SIG-M5 treated with dmso at 0.1 percent for 504 hours (cell line): Measurements from ENCODE around the gene VIPR1.

Experiments
- DNase-seq: peaks from one replicate; lab custom pipeline; 2025; ENCODE audit not compliant: unreplicated experiment; lab: John Stamatoyannopoulos, UW

VIPR1 gene

GRCh38 chr3:42502429-42503250 lies at the start of gene VIPR1:
VIPR1 (plus strand) TSS chr3:42502643; CDS start chr3:42502736, 93 bp downstream.
- peak; percentile 68 for DNase-seq

GRCh38 chr3:42456211-42456610 lies 46.2 kb upstream of the VIPR1 start:
- DNase-seq: no peak

GRCh38 chr3:42459151-42459550 lies 43.3 kb upstream of the VIPR1 start:
- no peak for DNase-seq

- no peak for DNase-seq
Measured at GRCh38 chr3:42461762-42462161, 40.7 kb upstream of the VIPR1 start.

GRCh38 chr3:42463093-42463492 lies 39.4 kb upstream of the VIPR1 start:
- DNase-seq: no peak

GRCh38 chr3:42468111-42468510 lies 34.3 kb upstream of the VIPR1 start:
- DNase-seq: no peak

GRCh38 chr3:42472555-42472954 lies 29.9 kb upstream of the VIPR1 start:
- DNase-seq: no peak

GRCh38 chr3:42473083-42473932 lies 29.1 kb upstream of the VIPR1 start:
- DNase-seq: no peak

GRCh38 chr3:42476225-42477125 lies 26.0 kb upstream of the VIPR1 start:
- DNase-seq: peak; percentile 30

- no peak for DNase-seq
Measured at GRCh38 chr3:42477696-42478095, 24.7 kb upstream of the VIPR1 start.

GRCh38 chr3:42478830-42479229 lies 23.6 kb upstream of the VIPR1 start:
- DNase-seq: no peak

- peak; percentile 34 for DNase-seq
Measured at GRCh38 chr3:42486814-42487565, 15.5 kb upstream of the VIPR1 start.

GRCh38 chr3:42488687-42489086 lies 13.8 kb upstream of the VIPR1 start:
- DNase-seq: no peak

GRCh38 chr3:42489116-42489936 lies 13.1 kb upstream of the VIPR1 start:
- DNase-seq: no peak

- no peak for DNase-seq
Measured at GRCh38 chr3:42489937-42490227, 12.6 kb upstream of the VIPR1 start.

- peak; percentile 86 for DNase-seq
Measured at GRCh38 chr3:42490243-42490642, 12.2 kb upstream of the VIPR1 start.

- DNase-seq: peak; percentile 29
Measured at GRCh38 chr3:42491881-42492507, 10.4 kb upstream of the VIPR1 start.

- DNase-seq: peak; percentile 19
Measured at GRCh38 chr3:42492508-42493080, 9.8 kb upstream of the VIPR1 start.
